Fibroblast of lung (primary cell): Measurements from ENCODE around the gene SNHG17. TPM values are rescaled to one million over a fixed set of nuclear protein-coding genes. Genes with fewer than 3 reads are reported as not detected.
"Not testable (repeated sequence)": the region's sequence is repeated elsewhere in the genome, so short reads cannot be mapped to it uniquely, and the experiment has no call there.

Experiments
- DNase-seq, 2 donors: peaks; one replicate each; pipeline versions ENCODE4 v3.0.0 to v3.0.0-alpha.2; 2010; ENCODE audit warnings: low read depth in 2 of 2
- H2AFZ ChIP-seq: 2 replicates; pipeline ENCODE4 v1.5.1; 2012; ENCODE audit warnings: low read length, control low read depth, inconsistent platforms
- H3K27ac ChIP-seq: 2 replicates; pipeline ENCODE4 v1.5.1; 2011; ENCODE audit warnings: low read length, control low read depth; ENCODE audit not compliant: insufficient read depth
- H3K27me3 ChIP-seq: 2 replicates; pipeline ENCODE4 v1.5.1; 2011; ENCODE audit warnings: mild to moderate bottlenecking, low read length; ENCODE audit not compliant: control insufficient read depth, insufficient read depth
- H3K36me3 ChIP-seq: 2 replicates; pipeline ENCODE4 v1.5.1; 2011; ENCODE audit warnings: low read length; ENCODE audit not compliant: control insufficient read depth, insufficient read depth
- H3K4me1 ChIP-seq: 2 replicates; pipeline ENCODE4 v1.5.1; 2011; ENCODE audit warnings: low read length; ENCODE audit not compliant: control insufficient read depth, insufficient read depth; ENCODE audit errors: extremely low read depth
- H3K4me2 ChIP-seq: 2 replicates; pipeline ENCODE4 v1.5.1; 2011; ENCODE audit warnings: low read length, control low read depth; ENCODE audit not compliant: insufficient read depth; ENCODE audit errors: extremely low read depth
- H3K4me3 ChIP-seq, 4 experiments: fragments of 200-600 bp in 1 of 4; sonication (generic) in 1 of 4; replicated peaks in 1 of 4; 2 replicates each; pipeline ENCODE4 v1.5.1; 2011 to 2016; ENCODE audit warnings: low read length in 4 of 4, low read depth in 3 of 4, mild to moderate bottlenecking in 3 of 4, control low read depth in 2 of 4, inconsistent platforms in 1 of 4, mixed read lengths in 1 of 4; ENCODE audit not compliant: insufficient read depth in 1 of 4; ENCODE audit errors: control extremely low read depth in 1 of 4
- H3K79me2 ChIP-seq: 2 replicates; pipeline ENCODE4 v1.5.1; 2012; ENCODE audit warnings: mild to moderate bottlenecking, low read length, inconsistent platforms; ENCODE audit not compliant: control insufficient read depth, insufficient read depth
- H3K9ac ChIP-seq: 2 replicates; pipeline ENCODE4 v1.5.1; 2011; ENCODE audit warnings: mild to moderate bottlenecking, low read length, control low read depth; ENCODE audit not compliant: insufficient read depth
- H3K9me3 ChIP-seq: 2 replicates; pipeline ENCODE4 v1.5.1; 2012; ENCODE audit warnings: low read depth, low read length; ENCODE audit not compliant: control insufficient read depth, insufficient read depth
- H4K20me1 ChIP-seq: 2 replicates; pipeline ENCODE4 v1.5.1; 2011; ENCODE audit warnings: low read length; ENCODE audit not compliant: control insufficient read depth, insufficient read depth; ENCODE audit errors: extremely low read depth
- EZH2 ChIP-seq: IDR thresholded peaks from 2 replicates; pipeline ENCODE4 v1.5.1; 2012; ENCODE audit warnings: low read length, control low read depth, mild to moderate bottlenecking; ENCODE audit errors: missing control alignments
- polyA plus RNA-seq, 2 donors: library from polyadenylated mRNA; depleted of rRNA in 1 of 2; stranded (reverse) in 1 of 2; unstranded in 1 of 2; fragments of >200 nt; gene quantifications; 2 replicates each; pipeline ENCODE4 v1.2.1, GENCODE V29; 2011 to 2012; ENCODE audit warnings: missing spikeins in 1 of 2
- total RNA-seq: library from RNA; depleted of rRNA; stranded (reverse); fragments of >200 nt; gene quantifications from 2 replicates; pipeline ENCODE4 v1.2.1, GENCODE V29; 2014
- TF ChIP-seq, protein P1 (sequence below), 2 donors: IDR thresholded peaks in 1 of 2; conservative IDR thresholded peaks in 1 of 2; 1 replicate in 1 of 2; 2 replicates in 1 of 2; pipeline ENCODE4 v1.5.1; 2011 to 2012; ENCODE audit warnings: low read length in 2 of 2, control low read depth in 1 of 2, inconsistent platforms in 1 of 2, low read depth in 1 of 2, mild to moderate bottlenecking in 1 of 2

Gene SNHG17
- total and polyA plus RNA-seq, 2 donors (not counting 1 experiment from before 2014, with no cell fraction given) = 10.6 to 15.0 TPM

DNA sequence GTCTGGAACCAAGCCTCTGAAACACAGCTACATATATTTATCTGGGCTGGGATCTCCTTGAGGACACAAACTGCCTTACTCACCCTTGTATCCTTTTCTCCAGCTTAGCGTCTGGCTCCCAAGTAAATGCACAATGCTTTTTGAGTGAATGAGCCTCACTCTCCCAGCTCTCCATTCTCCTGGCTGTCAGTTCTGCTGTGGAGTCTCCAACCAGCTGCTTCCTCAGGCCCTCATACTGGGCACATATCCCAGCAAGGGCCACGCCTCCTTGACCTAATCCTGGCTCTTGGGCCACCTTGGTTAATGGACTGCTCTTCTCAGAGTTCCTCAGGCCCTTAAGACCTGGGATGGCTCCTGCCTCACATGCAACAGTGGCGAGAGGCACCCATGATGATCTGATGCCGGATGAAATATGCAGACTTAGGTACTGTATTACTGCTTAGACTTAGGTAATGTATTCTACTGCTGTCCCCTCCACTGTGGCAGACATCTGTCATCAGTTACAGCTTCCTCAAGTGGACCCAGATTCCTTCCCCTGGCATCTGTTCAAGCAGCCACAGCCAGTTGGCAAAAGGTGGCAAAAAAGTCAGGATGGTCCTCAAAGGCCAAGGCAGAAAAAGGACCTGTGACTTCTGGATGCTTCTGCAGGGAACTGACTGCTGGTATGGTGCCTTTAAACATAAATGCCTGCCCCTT is 16.5 kb downstream of the SNHG17 start:
- TF ChIP-seq, protein P1, sequence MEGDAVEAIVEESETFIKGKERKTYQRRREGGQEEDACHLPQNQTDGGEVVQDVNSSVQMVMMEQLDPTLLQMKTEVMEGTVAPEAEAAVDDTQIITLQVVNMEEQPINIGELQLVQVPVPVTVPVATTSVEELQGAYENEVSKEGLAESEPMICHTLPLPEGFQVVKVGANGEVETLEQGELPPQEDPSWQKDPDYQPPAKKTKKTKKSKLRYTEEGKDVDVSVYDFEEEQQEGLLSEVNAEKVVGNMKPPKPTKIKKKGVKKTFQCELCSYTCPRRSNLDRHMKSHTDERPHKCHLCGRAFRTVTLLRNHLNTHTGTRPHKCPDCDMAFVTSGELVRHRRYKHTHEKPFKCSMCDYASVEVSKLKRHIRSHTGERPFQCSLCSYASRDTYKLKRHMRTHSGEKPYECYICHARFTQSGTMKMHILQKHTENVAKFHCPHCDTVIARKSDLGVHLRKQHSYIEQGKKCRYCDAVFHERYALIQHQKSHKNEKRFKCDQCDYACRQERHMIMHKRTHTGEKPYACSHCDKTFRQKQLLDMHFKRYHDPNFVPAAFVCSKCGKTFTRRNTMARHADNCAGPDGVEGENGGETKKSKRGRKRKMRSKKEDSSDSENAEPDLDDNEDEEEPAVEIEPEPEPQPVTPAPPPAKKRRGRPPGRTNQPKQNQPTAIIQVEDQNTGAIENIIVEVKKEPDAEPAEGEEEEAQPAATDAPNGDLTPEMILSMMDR (conservative IDR thresholded peaks at IDR 0.05 in 1 of 2, IDR thresholded peaks at IDR 0.05 in 1 of 2; ENCODE audit: low read depth in 1 of 2, low read length in 2 of 2) = no peak
- no peak for TF ChIP-seq EZH2
- Histone ChIP-seq H3K27ac (no peak overlapping the region), H3K9me3 (no peaks in the 10 kb centered on the region), H3K4me2 (no peak overlapping the region), H3K9ac (no peak overlapping the region), H2AFZ (no peak overlapping the region), H3K4me1 (peaks cover 4% of the 10 kb centered on the region), H3K36me3 (peaks cover 19% of the 10 kb centered on the region), H4K20me1 (no peaks in the 10 kb centered on the region), H3K4me3 (no peak overlapping the region), H3K79me2 (peaks cover 11% of the 10 kb centered on the region), H3K27me3 (no peaks in the 10 kb centered on the region)
- peak; percentile 43 to 65 for DNase-seq

DNA sequence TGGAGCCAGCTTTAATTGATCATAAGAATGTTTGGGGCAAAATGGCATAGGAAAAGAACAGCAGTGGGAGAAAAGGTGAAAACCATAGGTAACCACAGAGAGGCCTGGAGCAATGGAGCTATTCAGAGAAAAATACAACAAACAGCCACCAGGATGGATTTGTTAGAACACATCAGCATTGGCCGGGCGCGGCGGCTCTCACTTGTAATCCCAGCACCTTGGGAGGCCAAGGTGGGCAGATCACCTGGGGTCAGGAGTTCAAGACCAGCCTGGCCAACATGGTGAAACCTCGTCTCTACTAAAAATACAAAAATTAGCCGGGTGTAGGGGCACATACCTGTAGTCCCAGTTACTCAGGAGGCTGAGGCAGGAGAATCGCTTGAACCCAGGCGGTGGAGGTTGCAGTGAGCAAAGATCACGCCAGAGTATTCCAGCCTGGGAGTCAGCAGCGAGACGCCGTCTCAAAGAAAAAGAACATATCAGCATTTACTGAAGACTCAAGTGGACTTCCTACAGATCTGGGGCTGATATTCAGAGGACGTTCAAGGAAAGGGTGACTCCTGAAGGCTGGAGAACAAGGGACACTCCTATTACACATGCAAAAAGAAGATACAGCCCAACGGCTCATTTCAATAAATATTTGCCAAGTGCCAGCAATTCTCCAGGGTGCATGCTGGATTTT is 20.2 kb downstream of the SNHG17 start:
- Histone ChIP-seq H3K9ac (no peak overlapping the region), H3K27ac (no peak overlapping the region), H3K4me3 (no peak overlapping the region), H3K9me3 (no peaks in the 10 kb centered on the region), H3K36me3 (peaks cover 10% of the 10 kb centered on the region), H4K20me1 (no peaks in the 10 kb centered on the region), H3K4me2 (no peak overlapping the region), H3K4me1 (peaks cover 4% of the 10 kb centered on the region), H3K79me2 (no peaks in the 10 kb centered on the region), H3K27me3 (no peaks in the 10 kb centered on the region), H2AFZ (no peak overlapping the region)
- TF ChIP-seq EZH2 = no peak
- TF ChIP-seq, protein P1 (conservative IDR thresholded peaks at IDR 0.05 in 1 of 2, IDR thresholded peaks at IDR 0.05 in 1 of 2; ENCODE audit: low read depth in 1 of 2, low read length in 2 of 2) = no peak
- no peak for DNase-seq

DNA sequence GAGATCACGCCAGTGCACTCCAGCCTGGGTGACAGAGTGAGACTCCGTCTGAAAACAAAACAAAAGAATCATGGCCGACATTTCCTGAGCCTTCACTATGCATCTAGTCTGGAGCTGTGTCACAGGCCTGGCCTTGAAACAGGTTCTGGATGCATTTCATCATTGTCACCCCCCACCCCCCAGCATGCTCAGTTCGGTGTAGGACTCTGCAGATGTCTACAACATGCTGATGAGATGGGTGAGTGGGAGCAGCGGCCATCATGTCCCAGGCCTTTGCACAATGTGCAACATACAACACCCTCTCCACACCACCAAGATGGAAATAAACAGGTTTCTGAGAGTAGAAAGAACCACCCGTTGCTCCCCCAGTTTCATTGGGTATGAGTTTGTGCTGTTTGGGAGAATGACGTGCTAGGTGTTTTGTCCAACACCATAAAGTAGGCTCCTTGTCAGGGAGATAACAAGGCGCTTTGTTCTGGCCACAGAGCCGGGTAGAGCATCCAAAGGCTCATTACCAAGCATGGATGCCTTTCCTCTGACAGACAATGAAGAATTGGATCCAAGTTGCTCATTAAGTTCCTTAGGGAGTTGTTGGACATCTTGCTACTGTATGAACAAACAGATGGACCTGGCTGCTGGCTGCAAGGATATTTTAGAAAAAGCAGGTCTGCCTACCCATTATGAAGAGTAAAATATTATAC is 22.1 kb downstream of the SNHG17 start:
- peak in 1 of 2 donors; percentile 24 for DNase-seq
- TF ChIP-seq, protein P1 (conservative IDR thresholded peaks at IDR 0.05 in 1 of 2, IDR thresholded peaks at IDR 0.05 in 1 of 2; ENCODE audit: low read depth in 1 of 2, low read length in 2 of 2) = no peak
- TF ChIP-seq EZH2 = no peak
- Histone ChIP-seq H3K79me2 (no peaks in the 10 kb centered on the region), H3K27me3 (no peaks in the 10 kb centered on the region), H3K36me3 (peaks cover 3% of the 10 kb centered on the region), H3K27ac (no peak overlapping the region), H2AFZ (no peak overlapping the region), H3K4me2 (no peak overlapping the region), H3K9ac (no peak overlapping the region), H4K20me1 (no peaks in the 10 kb centered on the region), H3K9me3 (no peaks in the 10 kb centered on the region), H3K4me1 (no peaks in the 10 kb centered on the region), H3K4me3 (no peak overlapping the region)

DNA sequence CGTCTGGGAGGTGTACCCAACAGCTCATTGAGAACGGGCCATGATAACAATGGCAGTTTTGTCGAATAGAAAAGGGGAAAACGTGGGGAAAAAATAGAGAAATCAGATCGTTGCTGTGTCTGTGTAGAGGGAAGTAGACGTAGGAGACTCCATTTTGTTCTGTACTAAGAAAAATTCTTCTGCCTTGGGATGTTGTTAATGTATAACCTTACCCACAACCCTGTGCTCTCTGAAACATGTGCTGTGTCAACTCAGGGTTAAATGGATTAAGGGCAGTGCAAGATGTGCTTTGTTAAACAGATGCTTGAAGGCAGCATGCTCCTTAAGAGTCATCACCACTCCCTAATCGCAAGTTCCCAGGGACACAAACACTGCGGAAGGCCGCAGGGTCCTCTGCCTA is 27.3 kb downstream of the SNHG17 start:
- not testable (repeated sequence) for H3K9me3 ChIP-seq, H3K4me3 ChIP-seq, H3K79me2 ChIP-seq, H3K4me1 ChIP-seq, H4K20me1 ChIP-seq, H3K27ac ChIP-seq, H3K9ac ChIP-seq, H3K27me3 ChIP-seq, H3K36me3 ChIP-seq, H2AFZ ChIP-seq, H3K4me2 ChIP-seq, DNase-seq
